HFF-Myc (cell line): ENCODE measurements around the gene NGDN.
A peak's percentile ranks its signal among the peaks of the same experiment; 100 is the strongest.

Experiments used
- DNase-seq: peaks from one replicate; pipeline ENCODE4 v3.0.0-alpha.2; 2011; ENCODE audit warnings: low read depth; ENCODE audit errors: extremely low read depth
- H3K4me3 ChIP-seq: replicated peaks from 2 replicates; pipeline ENCODE4 v1.5.1; 2011; ENCODE audit warnings: low read depth, mild to moderate bottlenecking, control low read depth, low read length
- TF ChIP-seq, protein P1 (sequence below): IDR thresholded peaks from 2 replicates; pipeline ENCODE4 v1.5.1; 2012; ENCODE audit warnings: mild to moderate bottlenecking, low read depth, low read length, control low read depth; ENCODE audit errors: missing control alignments

The NGDN gene

GRCh38 chr14:23430016-23430722, 39.3 kb upstream of the NGDN start:
- TF ChIP-seq, protein P1, sequence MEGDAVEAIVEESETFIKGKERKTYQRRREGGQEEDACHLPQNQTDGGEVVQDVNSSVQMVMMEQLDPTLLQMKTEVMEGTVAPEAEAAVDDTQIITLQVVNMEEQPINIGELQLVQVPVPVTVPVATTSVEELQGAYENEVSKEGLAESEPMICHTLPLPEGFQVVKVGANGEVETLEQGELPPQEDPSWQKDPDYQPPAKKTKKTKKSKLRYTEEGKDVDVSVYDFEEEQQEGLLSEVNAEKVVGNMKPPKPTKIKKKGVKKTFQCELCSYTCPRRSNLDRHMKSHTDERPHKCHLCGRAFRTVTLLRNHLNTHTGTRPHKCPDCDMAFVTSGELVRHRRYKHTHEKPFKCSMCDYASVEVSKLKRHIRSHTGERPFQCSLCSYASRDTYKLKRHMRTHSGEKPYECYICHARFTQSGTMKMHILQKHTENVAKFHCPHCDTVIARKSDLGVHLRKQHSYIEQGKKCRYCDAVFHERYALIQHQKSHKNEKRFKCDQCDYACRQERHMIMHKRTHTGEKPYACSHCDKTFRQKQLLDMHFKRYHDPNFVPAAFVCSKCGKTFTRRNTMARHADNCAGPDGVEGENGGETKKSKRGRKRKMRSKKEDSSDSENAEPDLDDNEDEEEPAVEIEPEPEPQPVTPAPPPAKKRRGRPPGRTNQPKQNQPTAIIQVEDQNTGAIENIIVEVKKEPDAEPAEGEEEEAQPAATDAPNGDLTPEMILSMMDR: no peak
- H3K4me3 ChIP-seq: no peak overlapping the region
- DNase-seq: no peak

GRCh38 chr14:23430723-23431085, 38.8 kb upstream of the NGDN start:
- no peak overlapping the region for H3K4me3 ChIP-seq
- peak; percentile 10 for DNase-seq
- TF ChIP-seq, protein P1: no peak

DNA sequence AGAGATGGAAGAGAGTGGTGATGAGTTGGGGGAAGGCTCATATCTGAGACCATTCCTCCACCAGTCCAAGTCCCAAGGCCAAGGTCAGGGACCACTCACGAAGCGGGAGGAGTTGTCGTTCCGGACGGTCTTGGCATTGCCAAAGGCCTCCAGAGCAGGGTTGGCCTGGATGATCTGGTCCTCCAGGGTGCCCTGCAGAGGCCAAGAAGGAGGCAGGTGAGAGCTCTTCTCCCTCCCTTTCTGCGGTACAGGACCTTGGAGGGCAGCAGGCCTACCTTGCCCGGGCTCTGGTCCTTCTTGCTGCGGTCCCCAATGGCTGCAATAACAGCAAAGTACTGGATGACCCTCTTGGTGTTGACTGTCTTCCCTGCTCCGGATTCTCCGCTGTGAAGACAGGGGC, 38.0 kb upstream of the NGDN start:
- DNase-seq: no peak
- H3K4me3 ChIP-seq: no peak overlapping the region
- TF ChIP-seq, protein P1: no peak

- no peak overlapping the region for H3K4me3 ChIP-seq
- DNase-seq: no peak
- TF ChIP-seq, protein P1: no peak
Measured at GRCh38 chr14:23432102-23432925, 37.2 kb upstream of the NGDN start.

GRCh38 chr14:23432946-23433345, 36.6 kb upstream of the NGDN start:
- TF ChIP-seq, protein P1: no peak
- H3K4me3 ChIP-seq: no peak overlapping the region
- DNase-seq: no peak

DNA sequence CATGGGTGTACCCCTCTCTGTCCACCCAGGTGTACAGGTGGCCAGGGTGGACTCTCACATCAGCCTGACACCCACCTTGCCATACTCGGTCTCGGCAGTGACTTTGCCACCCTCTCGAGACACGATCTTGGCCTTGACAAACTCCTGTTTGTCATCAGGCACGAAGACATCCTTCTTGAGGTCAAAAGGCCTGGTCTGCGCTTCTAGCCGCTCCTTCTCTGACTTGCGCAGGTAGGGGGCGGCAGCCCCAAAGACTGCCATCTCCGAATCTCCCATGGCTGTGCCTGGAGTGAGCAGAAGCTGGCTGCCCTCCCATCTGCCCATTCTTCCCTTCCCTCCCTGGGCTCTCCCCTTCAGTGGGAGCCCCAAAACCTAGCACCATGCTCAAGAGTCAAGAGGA, 36.0 kb upstream of the NGDN start:
- TF ChIP-seq, protein P1: no peak
- no peak overlapping the region for H3K4me3 ChIP-seq
- no peak for DNase-seq
